ENCODE data around the gene DYNC2H1. TPM values are rescaled to one million over a fixed set of nuclear protein-coding genes. Genes with fewer than 3 reads are reported as not detected.

Gene DYNC2H1
- total RNA-seq, 1 donor: 44.9 TPM

- no peak overlapping the region for H3K4me3 ChIP-seq (ENCODE audit: low read depth, low read length)
- TF ChIP-seq, protein P1, sequence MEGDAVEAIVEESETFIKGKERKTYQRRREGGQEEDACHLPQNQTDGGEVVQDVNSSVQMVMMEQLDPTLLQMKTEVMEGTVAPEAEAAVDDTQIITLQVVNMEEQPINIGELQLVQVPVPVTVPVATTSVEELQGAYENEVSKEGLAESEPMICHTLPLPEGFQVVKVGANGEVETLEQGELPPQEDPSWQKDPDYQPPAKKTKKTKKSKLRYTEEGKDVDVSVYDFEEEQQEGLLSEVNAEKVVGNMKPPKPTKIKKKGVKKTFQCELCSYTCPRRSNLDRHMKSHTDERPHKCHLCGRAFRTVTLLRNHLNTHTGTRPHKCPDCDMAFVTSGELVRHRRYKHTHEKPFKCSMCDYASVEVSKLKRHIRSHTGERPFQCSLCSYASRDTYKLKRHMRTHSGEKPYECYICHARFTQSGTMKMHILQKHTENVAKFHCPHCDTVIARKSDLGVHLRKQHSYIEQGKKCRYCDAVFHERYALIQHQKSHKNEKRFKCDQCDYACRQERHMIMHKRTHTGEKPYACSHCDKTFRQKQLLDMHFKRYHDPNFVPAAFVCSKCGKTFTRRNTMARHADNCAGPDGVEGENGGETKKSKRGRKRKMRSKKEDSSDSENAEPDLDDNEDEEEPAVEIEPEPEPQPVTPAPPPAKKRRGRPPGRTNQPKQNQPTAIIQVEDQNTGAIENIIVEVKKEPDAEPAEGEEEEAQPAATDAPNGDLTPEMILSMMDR (IDR thresholded peaks at IDR 0.05; ENCODE audit: insufficient read depth, low read depth, low read length): no peak
- DNase-seq (ENCODE audit: low read depth): no peak
Observed at GRCh38 chr11:103167166-103167565, 57.9 kb downstream of the DYNC2H1 start.

GRCh38 chr11:103170865-103171264 is 61.6 kb downstream of the DYNC2H1 start:
- DNase-seq (ENCODE audit: low read depth): peak; percentile 57
- TF ChIP-seq, protein P1 (IDR thresholded peaks at IDR 0.05; ENCODE audit: insufficient read depth, low read depth, low read length): no peak
- no peak overlapping the region for H3K4me3 ChIP-seq (ENCODE audit: low read depth, low read length)

DNA sequence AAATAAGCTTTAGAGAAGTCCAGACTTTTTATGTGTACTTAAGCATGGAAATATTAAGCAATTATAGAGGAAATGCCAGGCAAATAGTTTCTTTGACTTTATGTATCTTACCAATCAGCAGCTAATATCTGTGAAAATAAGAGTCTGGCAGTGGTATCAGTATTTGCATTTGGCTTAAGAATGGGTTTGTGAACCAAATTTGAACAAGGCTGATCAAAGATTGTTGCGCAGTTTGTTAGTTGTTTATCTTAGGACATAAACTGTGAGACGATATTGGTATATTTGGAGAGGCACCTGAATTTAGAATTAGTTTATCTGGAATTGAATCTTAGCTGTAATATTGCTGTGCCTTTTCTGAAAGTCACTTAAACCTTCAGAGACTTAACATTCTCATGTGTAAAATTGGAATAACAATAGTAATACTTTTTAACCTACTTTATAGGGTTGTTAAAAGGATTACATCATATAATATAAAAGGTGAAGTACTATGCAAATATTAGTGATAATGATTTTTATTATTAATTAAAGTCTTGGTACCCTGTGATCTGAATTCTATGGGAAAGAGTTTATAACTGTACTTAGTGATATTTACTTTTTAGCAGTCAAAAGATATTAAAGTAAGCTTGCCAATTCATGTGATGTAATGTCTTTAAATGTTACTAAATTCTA is 66.4 kb downstream of the DYNC2H1 start:
- TF ChIP-seq, protein P1 (IDR thresholded peaks at IDR 0.05; ENCODE audit: insufficient read depth, low read depth, low read length): no peak
- no peak overlapping the region for H3K4me3 ChIP-seq (ENCODE audit: low read depth, low read length)
- DNase-seq (ENCODE audit: low read depth): no peak

GRCh38 chr11:103183981-103184611 is 74.9 kb downstream of the DYNC2H1 start:
- no peak for DNase-seq (ENCODE audit: low read depth)
- H3K4me3 ChIP-seq (ENCODE audit: low read depth, low read length): no peak overlapping the region
- TF ChIP-seq, protein P1 (IDR thresholded peaks at IDR 0.05; ENCODE audit: insufficient read depth, low read depth, low read length): no peak

DNA sequence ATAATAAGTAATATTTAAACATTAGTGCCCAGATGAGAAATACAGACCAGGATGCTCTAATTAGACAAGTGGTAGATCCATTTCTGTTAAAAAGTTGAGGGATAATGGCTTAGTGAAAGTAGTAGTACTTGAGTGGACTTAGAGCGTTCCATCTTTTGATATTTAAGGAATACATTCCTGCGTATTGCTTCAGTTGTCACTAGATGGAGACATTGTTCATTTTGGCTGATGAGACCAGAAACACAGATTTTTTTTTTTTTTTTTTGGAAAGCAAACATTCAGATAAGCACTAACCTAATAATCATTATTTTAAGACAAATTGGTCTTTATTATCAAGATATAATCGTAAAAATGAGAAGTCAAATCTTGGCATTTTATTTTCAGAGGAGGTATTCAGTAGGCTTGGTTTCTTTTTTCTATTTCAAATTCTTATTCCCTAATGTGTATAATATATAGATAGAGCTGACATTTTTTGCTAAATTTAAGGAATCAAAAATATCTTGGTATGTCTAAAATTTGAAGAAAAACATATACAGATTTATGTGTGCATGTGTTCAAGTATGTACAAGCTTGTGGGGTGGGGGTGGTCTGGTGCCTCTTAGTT is 92.9 kb downstream of the DYNC2H1 start:
- TF ChIP-seq, protein P1 (IDR thresholded peaks at IDR 0.05; ENCODE audit: insufficient read depth, low read depth, low read length): peak; percentile 73
- no peak overlapping the region for H3K4me3 ChIP-seq (ENCODE audit: low read depth, low read length)
- DNase-seq (ENCODE audit: low read depth): peak; percentile 53

- H3K4me3 ChIP-seq (ENCODE audit: low read depth, low read length): no peak overlapping the region
- DNase-seq (ENCODE audit: low read depth): no peak
- TF ChIP-seq, protein P1 (IDR thresholded peaks at IDR 0.05; ENCODE audit: insufficient read depth, low read depth, low read length): no peak
Observed at GRCh38 chr11:103210543-103210942, 101.3 kb downstream of the DYNC2H1 start.
